ENCODE measurements around the gene RWDD2A.
A peak's percentile ranks its signal among the peaks of the same experiment; 100 is the strongest.

The RWDD2A gene

GRCh38 chr6:83199173-83199862 lies 6.2 kb downstream of the RWDD2A start:
- DNase-seq: no peak

- DNase-seq: no peak
Observed at GRCh38 chr6:83199863-83200225, 6.7 kb downstream of the RWDD2A start.

GRCh38 chr6:83202031-83202430 lies 8.9 kb downstream of the RWDD2A start:
- DNase-seq: no peak

- DNase-seq: peak; percentile 80
Observed at GRCh38 chr6:83215131-83216047, 22.2 kb downstream of the RWDD2A start.

- DNase-seq: no peak
Observed at GRCh38 chr6:83216806-83217205, 23.6 kb downstream of the RWDD2A start.

GRCh38 chr6:83218646-83219045 lies 25.5 kb downstream of the RWDD2A start:
- DNase-seq: no peak

- no peak for DNase-seq
Observed at GRCh38 chr6:83220121-83220520, 27.0 kb downstream of the RWDD2A start.

- DNase-seq: no peak
Observed at GRCh38 chr6:83221276-83221675, 28.1 kb downstream of the RWDD2A start.

GRCh38 chr6:83221889-83222479 lies 28.8 kb downstream of the RWDD2A start:
- DNase-seq: no peak

- DNase-seq: no peak
Observed at GRCh38 chr6:83226517-83226916, 33.4 kb downstream of the RWDD2A start.

GRCh38 chr6:83231146-83231545 lies 38.0 kb downstream of the RWDD2A start:
- DNase-seq: no peak

GRCh38 chr6:83247471-83247870 lies 54.3 kb downstream of the RWDD2A start:
- DNase-seq: no peak
